ENCODE measurements around the gene ITPRIPL2.

- TF ChIP-seq POLR2A (IDR thresholded peaks at IDR 0.05; ENCODE audit: extremely low read depth, insufficient read length), result no peak
- no peak for TF ChIP-seq CTCF (IDR thresholded peaks at IDR 0.05; ENCODE audit: low read depth, low read length)
These were observed 28.9 kb upstream of the ITPRIPL2 start for GRCh38 chr16:19084879-19085278.

All from NB4 (cell line).